Stimulated activated CD4-positive, alpha-beta T cell treated with anti-CD3 and anti-CD28 coated beads, Interleukin-1b, Interleukin-23, amount 100 ng/mL, for 24 hours (primary cell): ENCODE results near the gene CRISPLD2.
A peak's percentile ranks its signal among the peaks of the same experiment; 100 is the strongest.

ENCODE experiments used
- DNase-seq, 4 experiments: peaks; one replicate each; pipeline ENCODE4 v3.0.0-alpha.2; 2020; ENCODE audit warnings: low read depth in 4 of 4, low spot score in 1 of 4

Gene CRISPLD2

DNA sequence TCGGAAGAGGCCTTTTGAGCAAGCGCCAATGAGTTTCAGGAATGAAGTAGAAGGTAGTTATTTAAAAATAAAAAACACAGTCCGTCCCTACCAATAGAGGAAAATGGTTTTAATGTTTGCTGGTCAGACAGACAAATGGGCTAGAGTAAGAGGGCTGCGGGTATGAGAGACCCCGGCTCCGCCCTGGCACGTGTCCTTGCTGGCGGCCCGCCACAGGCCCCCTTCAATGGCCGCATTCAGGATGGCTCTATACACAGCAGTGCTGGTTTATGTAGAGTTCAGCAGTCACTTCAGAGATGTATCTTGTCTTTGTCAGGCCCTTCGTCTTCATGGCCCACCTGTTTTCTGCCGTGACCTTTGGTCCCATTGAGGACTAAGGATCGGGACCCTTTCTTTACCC is 87.3 kb downstream of the CRISPLD2 start:
- no peak for DNase-seq

- DNase-seq = no peak
Observed at GRCh38 chr16:84907575-84907974, 87.8 kb downstream of the CRISPLD2 start.

- no peak for DNase-seq
Observed at GRCh38 chr16:84909476-84910085, 89.8 kb downstream of the CRISPLD2 start.

GRCh38 chr16:84911486-84912216 is 91.9 kb downstream of the CRISPLD2 start:
- DNase-seq = no peak

GRCh38 chr16:84913315-84913714 is 93.5 kb downstream of the CRISPLD2 start:
- DNase-seq = no peak

DNA sequence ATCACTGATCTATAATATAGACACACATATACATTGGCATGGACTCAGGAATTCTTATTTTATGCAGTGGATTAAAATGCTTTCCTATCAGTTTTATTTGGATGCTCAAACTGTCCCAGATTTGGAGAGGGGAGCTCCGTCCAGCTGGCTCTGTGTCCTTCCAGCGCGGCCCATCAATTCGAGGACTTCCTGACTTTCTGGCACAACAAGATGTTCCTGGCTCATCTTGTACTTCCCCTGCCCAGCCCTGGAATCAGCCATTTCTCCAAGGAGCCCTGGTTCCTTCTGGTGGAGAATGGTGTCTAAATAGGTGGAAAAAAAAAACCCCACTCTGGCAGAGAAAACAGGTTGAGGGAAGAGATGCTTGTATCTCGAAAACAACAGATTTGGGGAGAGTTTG is 94.5 kb downstream of the CRISPLD2 start:
- DNase-seq = no peak

- DNase-seq = no peak
Observed at GRCh38 chr16:84916178-84916577, 96.4 kb downstream of the CRISPLD2 start.

DNA sequence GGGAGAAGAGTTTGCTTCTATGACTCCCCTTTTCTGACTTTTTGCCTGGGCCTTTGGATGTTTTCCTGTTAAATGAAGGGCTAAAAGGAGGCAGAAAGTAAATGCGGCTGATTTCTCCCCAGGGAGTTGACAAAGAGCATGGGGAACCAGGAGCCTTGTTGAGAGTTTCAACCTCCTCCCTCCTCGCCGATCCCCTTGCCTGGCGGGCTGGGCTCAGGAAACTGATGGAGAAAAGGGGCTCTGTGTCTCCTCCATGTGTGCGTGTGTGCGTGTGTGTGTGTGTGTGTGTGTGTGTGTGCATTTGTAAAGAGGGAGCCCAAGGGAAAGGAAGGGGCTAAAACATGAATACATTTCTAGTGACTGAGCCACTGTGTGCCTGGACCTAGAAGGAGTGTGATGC is 97.1 kb downstream of the CRISPLD2 start:
- no peak for DNase-seq

DNA sequence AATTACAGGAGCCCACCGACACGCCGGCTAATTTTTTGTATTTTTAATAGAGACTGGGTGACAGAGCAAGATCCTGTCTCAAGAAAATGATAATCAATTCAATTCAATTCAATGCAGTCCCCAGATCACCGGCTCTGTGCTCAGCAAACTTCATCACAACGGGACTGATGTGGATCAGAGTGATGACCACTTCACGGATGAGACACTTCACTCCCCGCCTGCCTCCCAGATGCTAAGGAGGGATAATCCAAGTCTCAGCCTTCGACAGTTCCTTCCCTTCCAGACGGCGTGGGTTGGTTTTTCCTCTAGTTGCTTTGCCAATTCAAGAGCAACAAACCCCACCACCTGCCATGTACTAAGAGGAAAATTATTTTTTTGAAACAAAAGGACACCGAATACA is 97.7 kb downstream of the CRISPLD2 start:
- DNase-seq = no peak

- no peak for DNase-seq
Observed at GRCh38 chr16:84918006-84918909, 98.5 kb downstream of the CRISPLD2 start.

- no peak for DNase-seq
Observed at GRCh38 chr16:84919269-84919668, 99.5 kb downstream of the CRISPLD2 start.

DNA sequence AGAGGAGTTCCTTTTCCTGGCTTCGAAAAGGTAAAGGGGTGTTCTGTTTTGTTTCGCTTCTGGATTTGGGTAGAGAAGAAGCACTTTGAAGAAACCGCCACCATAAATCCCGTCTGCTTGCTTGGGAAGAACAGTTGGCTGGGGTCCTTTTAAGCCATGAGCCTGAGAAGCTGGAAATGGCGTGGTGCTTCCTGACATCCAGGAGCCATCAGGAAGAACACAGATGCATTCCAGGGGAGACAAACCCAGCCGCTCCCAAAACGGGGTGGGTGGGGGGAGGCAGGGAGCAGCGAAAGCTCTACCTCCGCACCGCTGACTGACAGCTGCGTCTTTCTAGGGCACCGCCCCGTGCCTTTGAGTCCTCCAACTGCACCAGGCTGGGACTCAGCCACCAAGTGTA is 99.9 kb downstream of the CRISPLD2 start:
- no peak for DNase-seq

- no peak for DNase-seq
Observed at GRCh38 chr16:84920333-84920732, 100.5 kb downstream of the CRISPLD2 start.

GRCh38 chr16:84922351-84923120 is 102.8 kb downstream of the CRISPLD2 start:
- DNase-seq = no peak

- no peak for DNase-seq
Observed at GRCh38 chr16:84924331-84925091, 104.7 kb downstream of the CRISPLD2 start.

DNA sequence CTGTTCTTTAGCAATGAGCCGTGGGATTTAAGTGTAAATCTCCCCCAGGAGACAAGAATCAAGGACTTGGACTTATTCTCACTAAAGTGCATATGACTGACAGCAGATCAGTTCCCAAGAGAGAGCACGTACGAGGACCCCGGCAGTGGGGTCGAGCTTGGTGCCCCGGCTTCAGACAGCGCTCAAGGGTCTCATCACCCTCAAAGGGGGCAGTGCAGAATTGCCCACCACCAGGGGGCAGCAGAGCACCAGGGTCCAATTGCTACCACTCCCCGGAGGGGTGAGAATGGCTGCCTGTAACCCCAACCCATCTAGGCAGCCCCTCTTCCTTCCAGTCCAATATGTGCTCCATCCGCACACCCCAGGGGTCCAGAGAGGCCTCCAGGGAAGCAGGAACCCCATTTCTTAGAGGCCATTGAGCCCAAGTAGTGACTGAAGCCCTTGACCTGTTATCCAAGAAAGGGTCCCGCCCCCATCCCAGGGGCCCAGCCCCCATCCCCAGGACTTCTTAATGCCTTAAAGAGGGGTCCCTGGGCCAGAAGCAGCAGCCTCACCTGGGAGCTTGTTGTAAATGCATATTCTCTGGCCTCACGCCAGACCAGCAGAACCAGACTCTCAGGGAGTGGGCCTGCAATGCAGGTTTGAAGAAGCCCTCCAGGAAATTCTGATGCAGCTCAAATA is 105.4 kb downstream of the CRISPLD2 start:
- peak; percentile 56 to 62 (median 58) for DNase-seq

DNA sequence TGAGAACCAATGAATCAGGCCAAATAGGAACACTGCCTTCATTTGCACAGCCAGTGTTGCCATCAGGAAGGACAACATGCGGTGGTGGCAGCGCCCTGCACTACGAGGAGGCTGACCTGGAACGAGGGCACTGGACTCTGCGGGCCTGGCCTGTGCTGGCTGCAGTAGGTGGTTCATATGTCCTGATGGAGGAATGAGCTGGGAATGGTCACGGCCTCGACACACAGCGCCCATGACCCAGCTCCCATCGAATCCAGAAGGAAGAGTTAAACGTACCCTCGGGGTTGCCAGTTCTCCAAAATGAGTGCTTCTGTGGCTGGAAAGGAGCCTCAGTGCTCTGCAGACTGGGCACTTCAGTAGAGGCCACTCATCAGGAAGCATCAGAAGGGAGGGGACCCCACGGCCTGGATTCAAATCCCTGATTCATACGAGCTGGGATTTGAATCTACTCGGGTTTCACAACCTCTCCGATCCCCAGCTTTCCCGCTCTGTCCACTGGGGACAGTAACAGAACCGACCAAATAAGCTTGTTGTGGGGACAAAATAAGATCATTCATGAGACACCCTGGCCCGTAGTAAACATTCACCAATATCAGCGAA is 106.1 kb downstream of the CRISPLD2 start:
- DNase-seq = no peak

DNA sequence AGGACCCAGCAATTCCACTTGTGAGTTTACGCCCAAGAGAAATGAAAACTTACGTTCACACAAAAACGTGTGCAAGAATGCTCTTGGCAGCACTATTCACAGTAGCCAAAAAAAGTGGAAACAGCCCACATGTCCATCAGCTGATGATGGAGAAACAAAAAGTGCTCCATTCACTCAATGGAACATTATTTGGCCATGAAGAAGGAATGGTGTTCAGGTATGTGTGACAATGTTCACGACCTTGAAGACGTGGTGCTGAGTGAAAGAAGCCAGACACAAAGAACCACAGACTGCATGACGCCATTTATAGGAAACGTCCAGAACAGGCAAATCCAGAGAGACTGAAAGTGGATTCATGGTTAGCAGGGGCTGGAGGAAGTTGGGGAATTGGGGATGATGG is 106.7 kb downstream of the CRISPLD2 start:
- no peak for DNase-seq
